ENCODE measurements around the gene COL25A1.

Gene COL25A1

DNA sequence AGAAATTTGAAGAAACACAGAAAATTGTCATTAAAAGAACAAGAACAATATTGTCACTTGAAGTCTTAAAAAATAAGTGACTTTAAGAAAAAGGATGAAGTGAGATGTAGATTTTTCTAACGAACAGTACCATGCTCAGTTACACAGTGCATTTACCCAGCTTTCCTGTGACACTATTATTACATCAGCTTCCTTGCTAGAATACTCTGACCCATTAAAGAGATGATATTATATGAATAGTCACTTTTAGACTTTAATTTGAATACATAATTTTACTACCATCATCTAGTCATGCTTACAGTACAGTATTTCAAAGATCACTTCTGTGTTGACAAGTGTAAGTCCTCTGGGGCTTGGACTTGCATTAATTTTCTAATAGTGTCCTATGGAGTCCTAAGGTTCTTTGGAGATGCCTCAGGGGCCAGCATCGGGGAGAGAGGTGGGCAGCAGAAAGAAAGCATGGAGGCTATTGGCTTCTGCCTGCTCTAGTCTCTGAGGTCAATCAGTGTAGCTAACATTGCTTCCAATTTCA, 10.7 kb downstream of the COL25A1 start:
- DNase-seq = no peak

DNA sequence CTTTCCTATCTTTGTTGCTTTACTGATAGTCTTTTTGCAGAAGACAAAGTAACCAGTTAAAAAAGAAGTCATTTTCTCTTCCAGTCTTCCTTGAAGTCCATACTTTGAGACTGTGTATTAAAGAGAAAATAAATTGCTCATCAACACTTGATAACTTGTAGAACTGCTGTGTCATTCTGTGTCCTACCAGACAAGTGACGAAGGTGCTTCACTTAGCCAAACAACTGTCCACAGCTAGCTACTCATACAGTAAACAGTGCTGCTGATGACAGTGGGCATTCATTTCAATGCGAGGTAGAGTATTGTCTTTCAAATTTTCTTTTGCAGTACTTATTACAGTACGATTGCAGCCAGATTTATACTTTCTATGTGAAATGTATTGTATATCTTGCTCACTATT, 11.5 kb downstream of the COL25A1 start:
- DNase-seq = no peak

DNA sequence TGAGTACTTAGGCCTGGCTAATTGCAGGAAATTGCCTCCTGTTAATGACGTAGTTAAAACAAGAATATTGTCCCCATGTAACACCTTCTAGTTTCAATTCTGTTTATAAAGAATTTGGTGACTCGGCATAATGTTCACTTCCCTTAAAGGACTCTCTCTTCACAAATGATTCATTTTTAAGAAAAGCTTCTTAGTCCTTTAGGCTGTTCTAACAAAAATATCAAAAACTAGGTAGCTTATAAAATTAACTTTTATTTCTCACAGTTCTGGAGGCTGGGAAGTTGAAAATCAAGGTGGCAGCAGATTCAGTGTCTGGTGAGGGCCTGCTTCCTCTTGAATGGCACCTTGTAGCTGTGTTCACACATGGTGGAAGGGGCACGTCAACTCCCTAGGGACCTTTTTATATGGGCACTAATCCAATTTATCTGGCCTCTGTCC, 23.8 kb downstream of the COL25A1 start:
- DNase-seq = no peak

DNA sequence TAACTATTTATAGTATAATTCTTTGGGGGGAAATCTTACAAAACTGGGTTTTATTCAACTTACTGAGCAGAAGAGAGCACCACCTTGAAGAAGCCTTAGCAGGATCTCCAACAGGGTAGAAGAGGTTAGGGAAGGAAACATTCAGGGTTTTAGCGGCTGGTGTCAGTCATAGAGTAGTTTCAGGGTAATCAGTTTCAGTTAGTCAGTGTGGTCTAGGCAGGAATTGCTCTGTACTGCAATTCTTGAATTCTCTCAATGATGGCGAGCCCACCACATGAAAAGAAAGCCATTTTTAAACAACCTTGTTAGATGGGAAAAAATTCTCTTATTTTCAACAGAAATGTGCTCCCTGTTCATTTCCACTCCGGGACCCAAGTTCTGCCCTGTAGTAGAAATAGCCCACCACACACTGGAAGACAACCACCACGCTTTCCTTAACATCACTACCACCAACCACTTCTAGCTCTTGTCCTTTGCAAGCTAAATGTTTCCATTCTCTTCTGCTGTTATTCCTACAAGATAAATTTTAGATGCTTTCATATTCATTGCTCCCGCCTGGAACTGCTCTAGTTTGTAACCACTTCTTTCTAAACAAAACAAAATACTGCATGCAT, 25.9 kb downstream of the COL25A1 start:
- DNase-seq = no peak

DNA sequence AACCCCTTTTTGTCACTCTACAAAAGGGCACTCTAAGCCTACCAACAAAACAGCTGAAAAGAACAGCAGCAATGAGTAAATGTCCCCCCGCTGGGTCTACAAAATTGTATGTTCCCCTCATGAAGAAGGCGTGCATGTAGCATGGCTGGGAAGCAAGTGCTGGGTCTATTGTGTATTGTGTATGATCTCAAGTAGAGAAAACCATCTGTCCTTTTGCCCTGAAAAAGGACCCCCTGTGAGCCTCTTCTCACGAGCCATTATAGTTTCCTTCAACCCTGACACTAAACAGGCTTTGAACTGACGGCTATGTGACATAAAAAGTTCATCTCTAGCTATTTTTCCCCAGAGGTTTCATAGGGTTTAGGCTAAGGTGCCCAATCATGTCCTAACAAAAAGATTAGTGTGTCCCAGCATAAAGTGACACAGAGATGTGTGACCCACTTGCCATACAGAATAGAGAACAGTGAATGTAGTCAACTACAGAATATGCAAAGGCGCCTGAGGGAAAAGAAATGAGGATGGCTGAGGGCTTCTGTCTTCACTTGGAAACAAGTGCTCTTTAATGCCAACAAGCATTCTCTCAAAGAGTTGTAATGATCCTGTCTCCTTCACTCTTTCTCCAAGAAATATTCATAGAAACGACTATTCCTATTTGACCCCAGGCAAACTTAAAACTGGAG, 27.3 kb downstream of the COL25A1 start:
- no peak for DNase-seq

DNA sequence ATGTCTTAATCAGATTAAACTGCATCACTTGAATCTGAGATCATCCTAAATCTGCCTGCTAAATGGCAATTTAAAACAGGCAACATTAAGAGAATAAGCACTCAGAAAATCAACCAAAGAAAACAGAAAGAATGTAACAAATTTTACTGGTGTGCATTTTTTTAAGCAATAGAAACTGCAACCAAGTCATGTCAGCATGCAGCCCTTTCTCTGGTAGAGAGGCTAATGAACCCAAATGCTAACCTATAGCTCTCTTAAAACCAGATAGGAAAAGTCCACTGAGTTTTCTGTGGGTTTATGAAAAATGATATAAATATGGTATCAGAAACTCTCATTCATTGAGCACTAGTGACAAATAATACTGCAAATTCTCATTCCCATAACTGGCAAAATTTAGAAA, 35.6 kb downstream of the COL25A1 start:
- no peak for DNase-seq

DNA sequence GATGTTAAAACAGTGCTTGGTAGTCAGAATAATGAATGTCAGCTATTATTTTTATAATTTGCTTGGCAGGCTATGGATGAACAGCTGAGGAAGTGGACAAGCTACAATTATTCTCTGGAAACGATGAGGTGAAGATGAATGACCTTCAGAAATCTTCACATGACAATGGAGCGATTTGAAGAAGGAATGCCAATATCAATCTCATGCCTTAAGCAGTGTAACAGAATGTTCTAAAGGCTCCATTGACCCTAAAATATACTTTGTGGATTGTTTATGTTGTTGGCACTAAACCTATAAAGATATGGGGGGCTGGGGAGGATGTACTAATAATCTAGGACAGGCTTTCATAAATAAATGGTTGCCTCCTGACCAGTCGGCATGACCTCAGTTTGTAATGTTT, 36.2 kb downstream of the COL25A1 start:
- no peak for DNase-seq

DNA sequence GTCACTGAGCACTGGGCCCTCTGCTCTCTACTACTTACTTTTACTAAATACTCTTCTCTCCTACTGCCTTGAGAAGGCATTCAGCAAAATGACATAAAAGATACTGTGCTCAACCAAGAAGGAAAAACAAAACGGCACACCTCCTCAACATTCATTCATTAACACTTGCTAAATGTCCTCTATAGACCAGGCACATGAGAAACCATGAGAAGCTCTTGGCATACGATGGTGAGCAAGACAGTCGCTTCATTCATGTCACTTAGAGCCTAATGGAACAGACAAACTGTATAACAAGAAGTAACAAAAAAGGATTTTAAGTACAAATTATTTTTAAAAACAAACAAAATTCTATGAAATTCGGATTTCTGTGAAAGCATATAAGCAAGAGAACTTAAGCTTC, 38.7 kb downstream of the COL25A1 start:
- DNase-seq = no peak

DNA sequence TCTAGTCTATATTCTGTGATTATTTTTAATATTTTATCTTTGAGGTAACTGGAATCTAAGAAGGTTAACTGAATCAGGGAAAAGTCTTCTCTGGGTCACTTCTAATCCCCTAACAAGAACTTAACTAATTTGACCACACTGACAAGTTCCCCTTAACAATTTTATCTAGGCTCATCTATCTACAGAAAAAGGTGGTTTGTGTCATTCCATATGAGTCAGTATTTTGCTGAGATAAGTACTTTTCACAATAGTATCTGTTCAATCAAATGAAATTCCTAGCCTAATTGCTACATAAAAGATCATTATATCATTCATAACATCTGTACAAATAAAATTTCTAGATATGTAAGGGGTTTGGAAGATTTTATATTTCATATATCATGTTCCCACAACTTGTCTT, 45.6 kb downstream of the COL25A1 start:
- DNase-seq = no peak

DNA sequence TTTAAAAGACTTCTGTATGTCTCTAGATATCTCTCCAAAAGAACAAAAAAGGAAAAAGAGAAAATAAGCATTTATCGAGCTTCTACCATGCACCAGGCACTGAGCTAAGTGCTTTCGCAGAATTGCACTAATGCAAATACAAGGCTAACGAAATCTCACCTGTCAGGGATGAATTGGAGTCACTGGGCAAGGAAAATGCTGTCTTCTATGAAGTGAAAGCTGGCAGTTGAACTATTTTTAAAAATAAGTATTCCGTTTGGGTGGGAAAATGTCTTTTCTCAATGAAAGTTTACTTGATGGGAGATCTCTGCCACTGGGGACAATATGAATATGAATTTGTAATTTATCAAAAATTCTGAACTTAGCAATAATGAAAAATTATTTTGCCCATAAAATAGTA, 47.6 kb downstream of the COL25A1 start:
- DNase-seq = no peak

DNA sequence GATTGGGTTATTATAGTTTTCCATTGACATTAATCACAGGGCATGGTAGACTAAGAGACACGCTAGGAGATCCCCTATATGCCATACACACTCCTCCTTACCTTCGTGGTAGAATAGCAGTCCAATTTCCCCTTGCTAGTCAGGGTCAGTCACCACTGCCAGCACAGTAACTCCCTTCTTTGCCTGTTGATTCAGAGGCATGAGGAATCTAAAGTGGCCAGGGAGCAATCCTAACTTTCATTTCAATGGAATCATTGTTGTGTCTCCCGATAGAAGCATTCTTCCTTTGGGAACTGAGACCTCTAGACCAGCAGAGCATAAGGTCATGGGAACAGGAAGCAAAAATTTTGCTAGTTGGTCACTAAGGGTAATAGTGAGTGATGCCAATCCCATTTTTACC, 51.1 kb downstream of the COL25A1 start:
- no peak for DNase-seq

DNA sequence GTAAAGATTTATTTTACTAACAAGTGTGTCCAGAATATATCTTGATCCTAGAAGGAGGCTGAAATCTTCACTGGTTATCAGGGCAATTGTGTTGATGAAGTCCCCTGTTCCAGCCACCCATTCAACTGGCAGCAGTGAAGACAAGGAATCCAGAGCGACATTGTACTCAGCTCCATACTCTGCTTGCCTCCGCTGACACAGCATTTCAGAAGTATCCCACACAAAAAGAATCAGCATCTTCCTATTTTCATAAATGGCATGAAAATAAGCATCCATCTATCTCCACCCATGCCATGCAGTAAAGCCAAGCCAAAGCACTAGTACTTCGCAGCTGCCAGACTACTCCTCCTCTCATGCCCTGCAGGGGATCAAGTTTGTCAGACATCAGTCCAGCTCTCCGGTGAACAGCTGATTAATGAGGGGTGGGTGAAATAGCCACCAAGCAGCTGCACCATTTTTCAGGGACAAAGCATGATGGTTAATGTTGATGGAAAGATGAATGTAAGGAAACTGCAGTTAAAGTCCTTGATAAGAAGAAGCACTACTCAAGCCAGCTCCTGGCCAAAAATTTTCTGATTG, 54.0 kb downstream of the COL25A1 start:
- DNase-seq = no peak

DNA sequence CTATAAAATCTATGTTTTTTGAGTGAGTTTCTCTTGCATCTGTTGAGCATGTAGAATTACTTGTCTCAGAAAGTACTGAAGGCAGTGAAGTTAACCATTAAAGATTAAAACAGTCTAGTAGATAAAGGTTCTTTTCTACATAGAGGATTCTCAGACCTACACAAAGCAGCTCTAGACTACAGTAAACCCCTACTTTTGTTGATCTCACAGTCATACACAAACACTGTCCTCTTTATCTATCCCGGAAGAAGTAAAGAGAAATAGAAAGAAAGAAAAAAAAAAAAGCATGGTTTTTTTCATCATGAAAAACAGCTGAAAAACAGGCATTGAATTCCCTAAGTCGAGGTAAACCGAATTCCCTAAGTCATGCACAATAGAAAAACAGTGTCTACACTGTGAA, 58.6 kb downstream of the COL25A1 start:
- DNase-seq = no peak

DNA sequence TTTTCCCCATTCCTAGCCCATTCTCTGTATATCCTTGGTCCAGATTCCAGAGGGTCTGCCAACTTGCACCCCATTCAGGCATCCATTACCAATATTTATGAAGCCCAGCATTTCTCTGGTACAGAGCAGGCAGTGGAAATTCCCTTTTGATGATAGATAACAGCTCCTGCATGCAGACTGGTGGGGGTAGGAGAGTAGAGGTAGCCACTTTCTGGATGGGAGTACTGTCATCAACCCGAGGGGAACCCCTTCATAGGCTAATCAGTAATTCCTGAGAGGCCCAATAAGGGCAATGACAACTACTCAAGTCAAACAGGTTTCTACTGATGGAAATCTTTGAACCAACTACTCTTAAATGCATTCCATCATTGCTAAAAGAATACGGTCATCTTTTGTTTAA, 63.7 kb downstream of the COL25A1 start:
- no peak for DNase-seq

DNA sequence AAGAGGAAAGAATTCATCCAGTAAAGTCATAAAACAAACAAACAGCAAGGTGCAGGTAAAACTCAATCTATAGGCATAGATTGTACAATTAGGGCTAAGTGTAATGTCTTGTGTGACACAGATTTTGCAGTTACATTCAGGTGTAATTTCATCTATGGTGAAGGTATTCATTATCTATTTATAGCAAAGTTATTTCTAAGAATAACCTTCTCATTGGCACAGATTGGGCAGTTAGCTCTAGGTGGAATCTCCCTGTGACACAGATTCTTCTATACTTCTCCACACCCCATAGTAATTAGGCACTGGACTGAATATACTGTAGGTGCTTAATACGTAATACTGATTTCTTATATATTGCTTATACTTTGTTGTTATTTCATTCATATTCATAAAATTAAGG, 66.8 kb downstream of the COL25A1 start:
- DNase-seq = no peak

DNA sequence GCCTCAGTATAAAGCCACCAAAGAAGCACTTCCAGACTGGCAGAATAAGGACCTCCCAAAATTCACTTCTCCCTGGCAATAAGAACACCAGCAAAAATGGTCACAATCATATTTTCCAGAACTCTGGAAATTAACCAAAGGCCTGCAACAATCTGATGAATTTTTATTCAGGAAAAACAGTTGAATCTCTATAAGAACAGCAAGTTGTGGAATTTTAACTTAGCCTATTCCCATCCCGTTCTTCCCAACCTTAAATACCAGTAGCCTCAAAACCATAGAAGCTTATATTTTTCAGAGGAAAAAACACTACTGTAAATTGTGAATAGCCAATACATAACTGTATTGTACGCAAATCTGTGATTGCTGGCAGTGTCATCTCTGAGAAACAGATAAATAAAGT, 67.9 kb downstream of the COL25A1 start:
- DNase-seq = no peak

DNA sequence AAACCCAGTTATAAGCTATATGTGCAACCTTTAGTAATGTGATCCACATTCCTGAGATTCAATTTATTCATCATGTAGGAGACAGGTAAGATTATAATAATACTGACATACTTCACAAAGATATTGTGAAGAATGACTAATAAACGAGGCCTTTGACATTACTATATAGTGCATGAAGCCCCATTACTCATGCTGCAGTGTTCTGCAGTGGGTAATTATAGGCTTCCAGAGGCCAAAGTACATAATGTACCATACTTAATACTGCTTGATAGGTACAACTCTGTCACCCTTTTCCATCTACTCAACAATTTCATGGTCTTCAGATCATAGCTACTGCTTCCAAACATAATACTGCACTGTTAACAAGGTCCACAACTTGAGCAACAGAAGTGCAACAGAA, 68.9 kb downstream of the COL25A1 start:
- DNase-seq = no peak

DNA sequence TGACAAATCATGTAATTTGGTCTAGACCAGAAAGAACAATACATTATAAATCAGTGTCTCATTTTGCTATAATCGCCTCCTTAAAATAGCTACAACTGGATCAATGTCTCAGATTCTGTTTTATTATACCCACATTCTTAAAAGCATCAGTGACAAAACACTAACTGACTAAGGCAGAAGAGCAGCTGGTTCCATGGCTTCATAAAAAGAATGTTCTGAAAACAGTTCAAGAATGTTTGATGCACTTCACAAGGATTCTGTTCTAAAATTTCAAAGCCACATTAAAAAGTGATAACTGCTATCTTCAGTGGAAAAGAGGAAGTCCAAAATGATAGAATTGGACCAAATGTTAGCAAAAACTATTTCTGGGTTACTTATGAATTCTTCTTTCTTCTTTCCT, 69.8 kb downstream of the COL25A1 start:
- no peak for DNase-seq

DNA sequence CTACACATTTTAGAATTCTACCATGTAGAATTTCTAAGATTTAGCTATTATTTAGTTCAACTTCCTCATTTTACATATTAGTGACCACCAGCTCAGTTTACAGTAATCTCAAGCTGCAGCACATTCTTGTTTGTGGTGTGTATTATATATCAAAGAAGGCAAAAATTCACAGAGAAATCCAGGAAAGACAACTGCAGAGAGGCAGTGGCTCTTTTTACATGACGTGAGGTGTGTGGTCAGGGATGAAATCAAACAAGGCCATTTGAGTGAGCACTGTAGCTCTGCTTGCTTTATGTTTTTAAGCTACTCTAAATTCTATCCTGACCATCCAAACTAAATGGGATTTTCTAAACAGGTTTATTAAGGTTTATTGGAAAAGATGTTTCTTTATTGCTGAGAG, 71.1 kb downstream of the COL25A1 start:
- no peak for DNase-seq

DNA sequence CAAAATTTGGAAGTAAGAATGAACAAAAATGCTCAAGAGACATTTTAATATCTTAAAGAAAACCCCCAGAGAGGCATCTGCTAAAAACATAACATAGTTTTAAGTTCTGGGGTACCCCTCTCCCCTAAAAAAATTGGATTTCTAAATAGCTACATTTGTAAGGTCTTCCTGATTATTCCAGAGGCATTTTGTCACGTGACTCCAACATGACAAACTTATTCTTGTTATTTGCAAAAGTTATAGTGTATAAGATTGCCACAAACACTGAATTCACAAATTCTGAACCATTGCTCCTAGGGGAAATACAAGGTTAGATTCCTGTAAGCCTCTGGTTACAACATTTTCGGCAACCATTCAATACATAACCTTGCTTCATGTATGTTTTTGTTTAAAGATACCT, 73.4 kb downstream of the COL25A1 start:
- DNase-seq = no peak

DNA sequence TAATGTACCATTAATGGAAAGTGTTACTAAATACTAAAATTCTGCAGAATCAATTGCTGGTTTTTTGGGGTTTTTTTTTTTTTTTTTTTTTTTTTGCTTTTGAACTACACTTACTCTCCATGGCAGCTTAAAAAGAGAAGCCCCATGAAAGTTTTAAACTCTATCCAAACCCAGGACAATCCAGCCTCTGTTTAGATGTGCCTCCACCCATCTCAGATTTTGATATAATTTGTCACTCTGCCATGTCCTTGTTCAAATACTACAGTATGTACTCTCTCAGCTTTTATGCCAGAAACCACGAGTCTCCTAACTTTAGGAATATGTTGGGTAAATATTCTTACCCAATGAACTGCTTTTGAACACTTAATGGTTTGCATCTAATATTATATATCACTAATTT, 84.2 kb downstream of the COL25A1 start:
- no peak for DNase-seq

DNA sequence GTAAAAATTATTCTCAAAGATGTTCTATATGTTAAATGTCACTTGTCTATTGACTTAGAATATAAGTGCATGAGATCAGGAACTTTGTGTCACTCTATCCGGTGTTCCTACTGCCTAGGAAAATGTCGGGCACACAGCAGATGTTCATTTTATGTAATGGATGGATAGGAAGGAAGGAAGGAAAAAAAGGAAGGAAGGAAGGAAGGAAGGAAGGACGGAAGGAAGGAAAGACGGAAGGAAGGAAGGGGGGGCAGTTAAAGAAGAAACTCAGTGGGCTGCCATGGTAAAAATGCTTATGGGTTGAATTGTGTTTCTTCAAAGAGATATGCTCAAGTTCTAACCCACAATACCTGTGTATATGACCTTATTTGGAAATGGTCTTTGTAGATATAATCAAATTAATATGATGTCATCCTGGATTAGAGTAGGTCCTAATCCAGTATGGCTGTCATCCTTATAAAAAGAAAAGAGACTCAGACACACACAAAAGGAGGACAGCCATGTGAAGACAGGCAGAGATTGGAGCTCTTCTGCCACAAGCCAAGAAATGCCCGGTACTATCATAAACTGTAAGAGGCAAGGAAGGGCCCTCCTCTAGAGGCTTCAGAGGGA, 86.3 kb downstream of the COL25A1 start:
- no peak for DNase-seq

DNA sequence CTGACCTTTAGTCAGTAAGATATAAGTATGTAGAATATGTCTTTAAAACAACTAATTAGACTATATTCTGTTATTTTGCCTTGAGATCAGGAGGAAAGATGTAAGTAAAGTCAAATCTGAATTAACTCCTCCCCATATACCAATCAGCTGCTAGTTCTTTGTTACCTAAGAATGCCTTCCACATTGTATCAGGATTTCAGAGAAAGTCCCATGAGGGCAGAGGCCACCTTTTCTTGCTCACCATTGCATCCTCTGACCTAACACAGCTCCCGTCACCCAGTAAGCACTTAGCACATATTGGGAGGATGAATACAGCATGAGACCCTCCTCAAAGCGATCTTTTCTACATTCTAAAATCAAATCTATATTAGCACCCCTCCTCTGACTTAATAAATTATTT, 87.0 kb downstream of the COL25A1 start:
- DNase-seq = no peak

Data from stimulated activated CD4-positive, alpha-beta T cell treated with anti-CD3 and anti-CD28 coated beads, Interleukin-4, amount 100 ng/mL, for 1 hour (primary cell).